Esophagus muscularis mucosa (tissue), 4 donors: ENCODE data around the gene USP2.
A peak's percentile ranks its signal among the peaks of the same experiment; 100 is the strongest.

ENCODE experiments used
- CTCF ChIP-seq, 3 experiments: fragments of 200-600 bp in 2 of 3; fragments of 450-650 bp in 1 of 3; sonication (generic) in 2 of 3; IDR thresholded peaks; one replicate each; pipeline ENCODE4 v1.5.1; 2017 to 2019; ENCODE audit warnings: antibody characterized with exemption in 3 of 3, mild to moderate bottlenecking in 2 of 3, moderate library complexity in 1 of 3
- EP300 ChIP-seq: sonication (generic); formaldehyde crosslinking; IDR thresholded peaks from one replicate; pipeline ENCODE4 v1.6.1; 2017; ENCODE audit warnings: antibody characterized with exemption
- POLR2A ChIP-seq: fragments of 450-650 bp; IDR thresholded peaks from one replicate; pipeline ENCODE4 v1.6.1; 2017; ENCODE audit warnings: antibody characterized with exemption, moderate library complexity, mild to moderate bottlenecking, low read depth
- POLR2AphosphoS5 ChIP-seq, 2 donors: sonication (generic); formaldehyde crosslinking; IDR thresholded peaks; one replicate each; pipeline ENCODE4 v1.6.1; 2017; ENCODE audit warnings: antibody characterized with exemption in 2 of 2

- TF ChIP-seq CTCF (IDR thresholded peaks at IDR 0.05): peak; percentile 89 to 95 (median 94)
- no peak for TF ChIP-seq POLR2A
- no peak for TF ChIP-seq EP300
- peak; percentile 52 to 71 for TF ChIP-seq POLR2AphosphoS5 (IDR thresholded peaks at IDR 0.05)
Measured at GRCh38 chr11:119339589-119340334, 41.7 kb downstream of the USP2 start.
